NCI-H446 (cell line): ENCODE results near the gene CRTC2.
"Not testable (repeated sequence)": the region's sequence is repeated elsewhere in the genome, so short reads cannot be mapped to it uniquely, and the experiment has no call there.

Experiments
- DNase-seq, 2 experiments: peaks; one replicate each; lab custom pipeline; 2025; lab: John Stamatoyannopoulos, UW

Gene CRTC2

GRCh38 chr1:153929426-153929825 lies 29.0 kb downstream of the CRTC2 start:
- DNase-seq, result no peak

DNA sequence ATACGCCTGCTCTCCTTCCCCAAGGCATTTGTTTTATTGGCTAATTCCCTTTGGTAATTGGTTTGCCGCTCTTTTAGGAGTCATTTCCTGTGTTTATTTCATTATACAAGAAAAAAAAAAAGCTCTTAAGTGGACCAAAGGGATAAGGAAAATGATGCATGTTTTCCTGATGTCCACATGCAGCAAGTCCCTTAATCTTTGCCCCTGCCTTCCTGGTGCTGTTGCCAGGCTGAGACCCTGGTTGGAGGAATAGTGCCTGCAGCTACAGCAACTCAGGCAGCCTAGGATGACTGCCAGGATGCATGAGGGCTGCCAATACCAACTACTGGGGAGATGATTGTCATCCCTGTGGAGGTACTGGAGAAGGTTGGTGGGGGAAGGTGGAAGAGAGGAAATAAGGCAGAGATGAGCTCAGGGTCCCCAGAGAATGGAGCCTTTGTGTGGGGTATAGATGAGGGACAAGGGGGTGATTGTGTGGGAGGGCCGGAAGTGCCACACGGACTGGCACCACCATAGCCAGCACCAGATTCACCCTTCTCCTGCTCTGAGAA lies 29.5 kb downstream of the CRTC2 start:
- DNase-seq, result no peak

- DNase-seq, result no peak
Measured at GRCh38 chr1:153928245-153928644, 30.2 kb downstream of the CRTC2 start.

GRCh38 chr1:153926405-153926804 lies 32.0 kb downstream of the CRTC2 start:
- DNase-seq, result no peak

- peak; percentile 99 to 100 for DNase-seq
Measured at GRCh38 chr1:153922972-153923925, 35.2 kb downstream of the CRTC2 start, which contains the start of gene GATAD2B. GATAD2B (minus strand) TSS chr1:153922972; CDS start chr1:153828347, 94,625 bp downstream.

DNA sequence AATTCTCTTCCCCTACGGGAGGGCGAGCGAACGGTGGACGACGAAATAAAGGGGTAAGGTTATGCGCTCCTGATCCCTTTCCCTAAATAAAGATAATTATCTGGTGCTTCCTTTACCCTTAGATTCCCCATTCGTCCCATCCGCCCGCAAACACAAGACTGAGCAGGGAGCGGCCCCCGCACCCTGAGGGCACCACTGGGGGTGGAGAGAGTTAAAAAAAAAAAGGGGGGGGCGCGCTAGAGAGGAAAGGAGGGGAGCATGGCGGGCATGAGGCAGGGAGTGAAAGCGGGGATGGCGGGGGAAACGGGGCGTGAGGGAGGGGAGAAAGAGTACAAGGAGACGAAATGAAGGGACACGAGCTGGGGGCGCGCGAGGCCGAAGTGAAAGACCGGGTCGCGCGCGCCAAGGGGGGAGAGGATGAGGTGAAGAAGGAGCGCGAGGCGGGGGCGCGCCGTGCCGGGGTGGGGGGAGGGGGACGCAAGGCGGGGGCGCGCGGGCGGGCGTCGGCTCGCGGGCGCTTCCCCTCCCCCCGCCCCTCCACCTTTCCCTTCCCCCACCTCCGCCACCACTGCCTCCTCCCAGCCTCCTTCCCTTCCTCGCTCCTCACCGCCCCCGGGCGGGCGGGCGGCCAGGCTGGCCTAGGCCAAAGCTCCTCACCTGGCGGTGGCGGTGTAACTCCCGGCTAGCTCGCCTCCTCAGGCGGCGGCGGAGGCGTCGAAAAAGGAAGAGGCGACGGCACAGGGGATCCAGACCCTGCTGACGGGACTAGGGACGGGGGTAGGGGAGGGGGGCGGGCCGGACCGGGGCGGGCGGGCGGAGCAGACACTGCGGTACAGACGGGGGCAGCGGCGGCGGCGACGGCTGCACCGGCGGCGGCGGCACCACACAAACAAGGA lies 36.1 kb downstream of the CRTC2 start:
- peak; percentile 33 to 81 for DNase-seq

DNA sequence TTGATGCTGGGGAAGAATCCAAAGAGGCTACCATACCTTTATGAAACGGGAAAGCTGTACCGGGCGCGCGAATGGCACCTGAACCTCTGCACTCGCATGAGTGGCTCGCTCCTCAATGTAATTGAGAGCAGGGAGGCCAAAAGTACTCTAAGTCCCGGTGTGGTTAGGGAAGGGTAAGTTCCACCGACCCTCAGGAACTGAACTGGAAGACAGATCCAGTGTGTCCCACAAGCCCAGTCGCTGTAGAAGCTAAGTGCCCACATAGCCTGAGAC lies 36.7 kb downstream of the CRTC2 start:
- DNase-seq, result no peak

GRCh38 chr1:153921080-153921802 lies 37.2 kb downstream of the CRTC2 start:
- DNase-seq, result no peak

DNA sequence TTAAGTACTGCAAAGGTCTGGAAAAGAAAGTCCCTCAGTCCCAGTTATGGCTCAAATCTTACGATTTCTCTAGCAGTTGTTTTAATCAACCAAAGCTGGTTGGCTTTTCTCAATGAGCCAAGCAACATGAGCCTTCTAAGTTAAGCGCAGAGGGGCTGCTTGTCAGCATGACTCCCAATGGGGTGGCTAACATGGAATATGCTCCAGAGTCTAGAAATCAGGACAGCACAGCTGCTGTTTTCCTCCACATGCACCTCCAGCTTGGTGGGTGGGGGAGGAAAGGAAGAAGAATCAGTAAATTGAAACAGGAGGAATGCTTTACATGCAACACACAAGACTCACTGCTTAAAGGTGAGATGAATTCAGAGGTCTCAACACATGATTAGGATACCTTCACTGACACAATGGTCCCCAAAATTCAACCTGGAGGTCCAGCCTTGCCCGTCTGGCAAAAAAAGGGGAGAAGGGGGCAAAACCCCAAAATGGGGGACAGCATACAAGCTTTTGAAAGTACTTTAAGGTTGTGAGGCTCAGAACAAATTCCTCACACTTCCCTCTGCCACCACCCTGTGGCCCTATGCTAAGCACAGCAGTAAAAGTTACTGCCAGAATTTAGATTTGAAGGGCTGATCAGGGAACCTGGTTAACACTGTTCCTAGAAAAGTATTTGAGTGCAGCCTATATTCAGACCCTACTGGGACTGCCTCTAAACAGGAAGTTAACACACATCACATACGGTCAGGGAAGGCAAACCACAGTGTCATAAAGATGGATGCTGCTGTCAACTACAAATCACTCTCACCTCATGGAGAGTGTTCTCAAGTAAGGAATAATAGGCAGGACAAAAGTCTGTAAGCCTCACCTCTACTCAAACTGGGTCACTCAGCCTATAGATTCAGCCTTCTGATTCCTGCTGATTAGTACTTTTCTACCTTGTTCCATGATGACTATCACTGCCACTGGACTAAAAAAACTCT lies 38.2 kb downstream of the CRTC2 start:
- no peak for DNase-seq

DNA sequence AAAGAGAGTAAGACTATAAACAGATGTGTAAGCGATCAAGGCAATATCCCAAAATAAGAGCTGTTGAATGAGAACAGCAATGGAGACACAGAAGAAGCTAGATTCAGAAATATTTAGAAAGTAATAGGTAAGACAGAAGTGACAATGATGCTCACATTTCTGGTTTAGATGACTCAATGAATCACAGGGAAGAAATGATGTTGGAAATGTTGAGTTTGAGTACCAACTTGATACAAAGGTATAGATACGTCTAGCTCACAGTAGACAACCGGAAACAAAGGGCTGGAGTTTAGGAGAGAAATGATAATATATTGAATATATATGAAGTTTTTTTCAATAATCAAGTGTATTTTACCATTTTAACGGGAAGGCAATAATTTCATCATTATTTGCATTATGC lies 42.1 kb downstream of the CRTC2 start:
- DNase-seq, result no peak

DNA sequence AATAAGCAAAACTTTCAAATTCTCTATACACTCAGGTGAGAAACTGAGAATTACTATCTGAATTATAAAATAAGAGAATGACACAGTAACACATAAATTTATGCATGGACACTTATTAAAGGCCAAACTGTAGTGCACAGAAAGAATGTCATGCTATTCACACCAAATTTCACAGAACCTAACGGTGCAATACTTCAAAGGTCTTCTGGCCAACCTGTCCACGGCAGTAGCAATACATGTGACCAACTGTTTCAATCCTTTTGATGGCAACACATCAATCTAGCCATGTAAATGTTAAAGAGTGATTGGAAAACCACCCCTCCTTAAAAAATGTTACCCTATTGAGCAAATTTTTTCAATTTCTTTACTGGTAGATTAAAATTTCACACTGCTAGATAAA lies 46.1 kb downstream of the CRTC2 start:
- DNase-seq, result no peak

DNA sequence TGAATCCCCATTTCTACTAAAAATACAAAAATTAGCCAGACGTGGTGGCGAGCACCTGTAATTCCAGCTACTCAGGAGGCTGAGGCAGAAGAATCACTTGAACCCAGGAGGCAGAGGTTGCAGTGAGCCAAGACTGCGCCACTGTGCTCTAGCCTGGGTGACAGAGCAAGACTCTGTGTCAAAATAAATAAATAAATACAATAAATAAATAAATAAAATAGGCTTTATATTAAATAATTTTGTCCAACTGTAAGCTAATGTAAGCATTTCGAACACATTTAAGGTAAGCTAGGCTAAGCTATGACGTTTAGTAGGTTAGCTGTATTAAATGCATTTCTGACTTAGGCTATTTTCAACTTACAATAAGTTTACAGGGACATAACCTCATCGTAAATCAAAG lies 47.9 kb downstream of the CRTC2 start:
- not testable (repeated sequence) for DNase-seq

DNA sequence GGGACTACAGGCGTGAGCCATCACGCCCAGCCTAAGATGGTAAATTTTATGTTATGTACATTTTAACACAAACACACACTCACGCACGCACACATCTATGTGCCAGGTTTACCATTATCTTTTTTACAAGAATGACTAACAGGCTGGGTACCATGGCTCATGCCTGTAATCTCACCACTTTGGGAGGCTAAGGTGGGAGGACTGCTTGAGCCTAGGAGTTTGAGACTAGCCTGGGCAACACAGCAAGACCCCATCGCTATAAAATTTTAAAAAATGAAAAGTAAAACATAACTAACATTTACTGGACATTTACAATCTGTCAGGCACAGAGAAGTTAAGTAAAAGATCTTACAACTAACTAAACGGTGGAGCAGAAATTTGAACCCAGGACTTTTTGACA lies 50.3 kb downstream of the CRTC2 start:
- no peak for DNase-seq

DNA sequence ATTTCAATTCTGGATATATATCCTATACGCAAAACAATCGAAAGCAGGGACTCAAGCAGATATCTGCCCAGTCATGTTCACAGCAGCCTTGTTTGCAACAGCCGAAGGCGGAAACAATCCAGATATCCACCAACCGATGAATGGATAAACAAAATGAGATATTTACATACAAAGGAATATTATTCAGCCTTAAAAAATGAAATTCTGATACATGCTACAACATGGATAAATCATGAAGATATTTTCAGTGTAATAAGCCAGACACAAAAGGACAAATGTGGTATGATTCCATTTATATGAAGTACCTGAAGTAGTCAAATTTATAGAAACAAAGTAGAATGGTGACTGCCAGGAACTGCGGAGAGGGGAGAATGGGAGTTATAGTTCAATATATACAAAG lies 51.3 kb downstream of the CRTC2 start:
- DNase-seq, result no peak

DNA sequence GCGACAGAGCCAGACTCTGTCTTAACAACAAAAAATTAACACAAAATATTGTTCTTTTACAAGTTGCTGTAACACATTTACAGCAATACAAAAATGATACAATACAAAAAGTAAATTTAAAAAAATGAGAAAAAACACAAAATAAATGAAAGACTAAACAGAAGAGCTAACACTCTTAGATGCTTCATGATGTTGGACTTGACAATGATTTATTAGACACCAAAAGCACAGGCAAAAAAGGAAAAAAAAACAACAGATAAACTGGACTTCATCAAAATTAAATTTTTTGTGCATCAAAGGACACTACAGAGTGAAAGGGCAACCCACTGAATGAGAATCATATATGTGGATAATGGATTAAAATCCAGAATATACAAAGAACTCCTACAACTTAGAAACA lies 52.0 kb downstream of the CRTC2 start:
- DNase-seq, result no peak

DNA sequence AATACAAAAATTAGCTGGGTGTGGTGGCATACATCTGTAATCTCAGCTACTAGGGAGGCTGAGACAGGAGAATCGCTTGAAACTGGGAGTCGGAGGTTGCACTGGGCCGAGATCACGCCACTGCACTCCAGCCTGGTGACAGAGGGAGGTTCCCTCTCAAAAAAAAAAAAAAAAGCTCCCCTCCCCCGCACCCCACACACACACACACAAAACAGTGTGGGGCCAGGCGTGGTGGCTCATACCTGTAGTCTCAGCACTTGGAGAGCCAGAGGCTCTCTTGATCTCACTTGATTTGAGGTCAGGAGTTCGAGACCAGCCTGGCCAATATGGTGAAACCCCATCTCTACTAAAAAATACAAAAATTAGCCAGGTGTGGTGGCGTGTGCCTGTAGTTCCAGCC lies 52.5 kb downstream of the CRTC2 start:
- DNase-seq, result not testable (repeated sequence)

GRCh38 chr1:153903841-153904455 lies 54.5 kb downstream of the CRTC2 start:
- no peak for DNase-seq

GRCh38 chr1:153899509-153899908 lies 58.9 kb downstream of the CRTC2 start:
- no peak for DNase-seq
